HCT116 (cell line): ENCODE results near the gene JAK1. TPM values are rescaled to one million over a fixed set of nuclear protein-coding genes. Genes with fewer than 3 reads are reported as not detected.

ENCODE experiments used
- ATAC-seq: fragments of 200-7000 bp; cut with Tn5 transposase; 2 replicates; pipeline ENCODE4 v1.9.1; 2020; ENCODE audit warnings: mild to moderate bottlenecking, moderate library complexity
- BruUV-seq: library from RNA; stranded (reverse); fragments of 400-500 nt; replicated peaks from 2 replicates; lab custom pipeline; 2021; lab: Mats Ljungman, UMichigan
- CTCF ChIA-PET: fragments of 300-600 bp; sonication (Branson Sonifier 250); formaldehyde crosslinking; loops from one replicate; lab custom pipeline; 2021; ENCODE audit warnings: antibody characterized with exemption; lab: Charles Lee
- POLR2A ChIA-PET: fragments of 300-600, 350-600 bp; sonication (Branson Sonifier 250); formaldehyde crosslinking; loops from one replicate; lab custom pipeline; 2021; ENCODE audit warnings: antibody characterized with exemption; lab: Charles Lee
- RAD21 ChIA-PET, 2 experiments: fragments of 300-600 bp; sonication (Branson Sonifier 250); formaldehyde crosslinking; loops; one replicate each; lab custom pipeline; 2023; ENCODE audit warnings: low total read pairs in 2 of 2; ENCODE audit not compliant: uncharacterized antibody in 2 of 2, unreplicated experiment in 2 of 2, low non-redundant PET in 1 of 2; lab: Charles Lee
- DNase-seq: peaks from one replicate; pipeline ENCODE4 v3.0.0-alpha.2; 2010; ENCODE audit warnings: low read depth, low spot score
- H2AFZ ChIP-seq: fragments of 200-600 bp; shearing (Covaris generic), sonication (generic); 2 replicates; pipeline ENCODE4 v1.6.1; 2017; ENCODE audit warnings: low read depth, mixed run types, mixed read lengths, antibody characterized with exemption, low read length; ENCODE audit not compliant: poor library complexity, severe bottlenecking
- H3K27ac ChIP-seq: 2 replicates; pipeline ENCODE4 v1.5.1; 2012; ENCODE audit warnings: low read depth, low read length
- H3K27me3 ChIP-seq: fragments of 200-600 bp; sonication (generic); 2 replicates; pipeline ENCODE4 v1.6.1; 2016; ENCODE audit warnings: mixed run types, low read length, mixed read lengths; ENCODE audit not compliant: insufficient read depth
- H3K36me3 ChIP-seq, 2 experiments: fragments of 200-500 bp in 1 of 2; fragments of 200-600 bp in 1 of 2; sonication (Bioruptor generic) in 1 of 2; sonication (generic) in 1 of 2; 2 replicates each; pipeline versions ENCODE4 v1.5.1 to v1.6.1; 2014 to 2016; ENCODE audit warnings: low read length in 2 of 2, inconsistent platforms in 1 of 2, mixed read lengths in 1 of 2, mixed run types in 1 of 2; ENCODE audit not compliant: insufficient read depth in 2 of 2, control insufficient read depth in 1 of 2
- H3K4me1 ChIP-seq, 2 experiments: fragments of 200-600 bp in 1 of 2; sonication (generic) in 1 of 2; 2 replicates each; pipeline versions ENCODE4 v1.5.1 to v1.6.1; 2012 to 2017; ENCODE audit warnings: low read length in 2 of 2, inconsistent platforms in 1 of 2, mild to moderate bottlenecking in 1 of 2, mixed read lengths in 1 of 2, mixed run types in 1 of 2, moderate library complexity in 1 of 2; ENCODE audit not compliant: insufficient read depth in 2 of 2, control insufficient read depth in 1 of 2
- H3K4me2 ChIP-seq: fragments of 200-600 bp; sonication (generic); 2 replicates; pipeline ENCODE4 v1.6.1; 2017; ENCODE audit warnings: mixed run types, low read length, mixed read lengths
- H3K4me3 ChIP-seq, 2 experiments: fragments of 200-600 bp in 1 of 2; sonication (generic) in 1 of 2; replicated peaks in 1 of 2; 2 replicates each; pipeline ENCODE4 v1.5.1; 2011 to 2016; ENCODE audit warnings: low read length in 2 of 2, control low read depth in 1 of 2, low read depth in 1 of 2, mild to moderate bottlenecking in 1 of 2, mixed read lengths in 1 of 2, mixed run types in 1 of 2
- H3K79me2 ChIP-seq: fragments of 200-600 bp; sonication (generic); 2 replicates; pipeline ENCODE4 v1.6.1; 2017; ENCODE audit warnings: mild to moderate bottlenecking, mixed run types, low read length, moderate library complexity, mixed read lengths; ENCODE audit not compliant: insufficient read depth
- H3K9ac ChIP-seq: fragments of 200-600 bp; sonication (generic); 2 replicates; pipeline ENCODE4 v1.6.1; 2016; ENCODE audit warnings: low read length, mixed read lengths
- H3K9me2 ChIP-seq: fragments of 200-600 bp; sonication (generic), shearing (Covaris generic); 2 replicates; pipeline ENCODE4 v1.6.1; 2017; ENCODE audit warnings: mixed run types, mild to moderate bottlenecking, moderate library complexity; ENCODE audit not compliant: insufficient read depth
- H3K9me3 ChIP-seq, 2 experiments: fragments of 200-500 bp in 1 of 2; fragments of 200-600 bp in 1 of 2; sonication (Bioruptor generic) in 1 of 2; sonication (generic) in 1 of 2; 2 replicates each; pipeline ENCODE4 v1.6.1; 2014 to 2017; ENCODE audit warnings: low read length in 2 of 2, mixed read lengths in 2 of 2, inconsistent platforms in 1 of 2, low read depth in 1 of 2, mild to moderate bottlenecking in 1 of 2, mixed run types in 1 of 2, moderate library complexity in 1 of 2; ENCODE audit not compliant: control insufficient read depth in 1 of 2, insufficient read depth in 1 of 2
- H4K20me1 ChIP-seq: fragments of 200-600 bp; sonication (generic), shearing (Covaris generic); 2 replicates; pipeline ENCODE4 v1.6.1; 2017; ENCODE audit warnings: mixed run types, mild to moderate bottlenecking, moderate library complexity; ENCODE audit not compliant: insufficient read depth
- CEBPB ChIP-seq: IDR thresholded peaks from 2 replicates; pipeline ENCODE4 v1.6.1; 2012; ENCODE audit warnings: low read depth
- EGR1 ChIP-seq: IDR thresholded peaks from 2 replicates; pipeline ENCODE4 v1.6.1; 2012; ENCODE audit warnings: low read depth
- ELF1 ChIP-seq: IDR thresholded peaks from 2 replicates; pipeline ENCODE4 v1.6.1; 2012; ENCODE audit warnings: low read depth, borderline replicate concordance
- EZH2phosphoT487 ChIP-seq: fragments of 200-600 bp; IDR thresholded peaks from 2 replicates; pipeline ENCODE4 v1.6.1; 2018; ENCODE audit warnings: antibody characterized with exemption, borderline replicate concordance
- MAX ChIP-seq: IDR thresholded peaks from 2 replicates; pipeline ENCODE4 v1.6.1; 2012
- POLR2A ChIP-seq: IDR thresholded peaks from 2 replicates; pipeline ENCODE4 v1.7.0; 2011; ENCODE audit warnings: borderline replicate concordance; ENCODE audit not compliant: insufficient read depth, insufficient read length; ENCODE audit errors: extremely low read depth
- POLR2AphosphoS5 ChIP-seq: IDR thresholded peaks from 2 replicates; pipeline ENCODE4 v1.6.1; 2011; ENCODE audit warnings: mild to moderate bottlenecking, low read depth, low read length, moderate library complexity
- RAD21 ChIP-seq: IDR thresholded peaks from 2 replicates; pipeline ENCODE4 v1.6.1; 2012; ENCODE audit warnings: low read depth, mild to moderate bottlenecking
- REST ChIP-seq: IDR thresholded peaks from 2 replicates; pipeline ENCODE4 v1.6.1; 2012; ENCODE audit warnings: low read depth
- SIN3A ChIP-seq: IDR thresholded peaks from 2 replicates; pipeline ENCODE4 v1.6.1; 2012; ENCODE audit warnings: low read depth
- SRF ChIP-seq: IDR thresholded peaks from 2 replicates; pipeline ENCODE4 v1.6.1; 2012; ENCODE audit warnings: low read depth
- TCF7L2 ChIP-seq: IDR thresholded peaks from 2 replicates; pipeline ENCODE4 v1.7.0; 2011; ENCODE audit warnings: borderline replicate concordance, inconsistent platforms; ENCODE audit not compliant: insufficient read depth, insufficient read length; ENCODE audit errors: extremely low read depth
- ZBTB33 ChIP-seq: IDR thresholded peaks from 2 replicates; pipeline ENCODE4 v1.6.1; 2011; ENCODE audit warnings: mild to moderate bottlenecking, low read length, moderate library complexity; ENCODE audit not compliant: insufficient replicate concordance; ENCODE audit errors: extremely low read depth
- ZFX ChIP-seq: fragments of 450-650 bp; IDR thresholded peaks from 2 replicates; pipeline ENCODE4 v1.6.1; 2017
- ZNF274 ChIP-seq: fragments of 200-500 bp; sonication (Bioruptor generic); IDR thresholded peaks from 2 replicates; pipeline ENCODE4 v1.6.1; 2014; ENCODE audit warnings: mild to moderate bottlenecking, low read depth, low read length, inconsistent platforms
- intact Hi-C: fragments of 100-400 bp; cut with micrococcal nuclease; formaldehyde crosslinking; loops from 2 replicates; pipeline ENCODE4 v1.10.0; 2022
- total RNA-seq: library from RNA; stranded (reverse); gene quantifications from one replicate; pipeline ENCODE4 v1.2.1, GENCODE V29; 2021; ENCODE audit not compliant: unreplicated experiment
- TF ChIP-seq, protein P1 (sequence below), 3 experiments: fragments of 200-600 bp in 1 of 3; sonication (generic) in 1 of 3; IDR thresholded peaks in 2 of 3; conservative IDR thresholded peaks in 1 of 3; 2 replicates each; pipeline ENCODE4 v1.5.1; 2012 to 2017; ENCODE audit warnings: low read depth in 2 of 3, low read length in 2 of 3, antibody characterized with exemption in 1 of 3, borderline replicate concordance in 1 of 3, control low read depth in 1 of 3, mild to moderate bottlenecking in 1 of 3, mixed read lengths in 1 of 3, mixed run types in 1 of 3, moderate library complexity in 1 of 3; ENCODE audit not compliant: insufficient read depth in 1 of 3
- TF ChIP-seq, protein P2 (sequence below): IDR thresholded peaks from 2 replicates; pipeline ENCODE4 v1.6.1; 2012

Gene JAK1
- total RNA-seq, 1 experiment from 2014 or later: 53.2 TPM

GRCh38 chr1:64834734-64835133, 131.6 kb downstream of the JAK1 start:
- Histone ChIP-seq H3K79me2 (no peaks in the 10 kb centered on the region), H4K20me1 (no peaks in the 10 kb centered on the region), H2AFZ (no peak overlapping the region), H3K4me3 (no peak overlapping the region), H3K27ac (no peak overlapping the region), H3K36me3 (peaks cover 7 to 36% of the 10 kb centered on the region in 2 experiments; a peak in 3 of 4 replicates), H3K4me2 (no peak overlapping the region), H3K9me2 (no peaks in the 10 kb centered on the region), H3K4me1 (no peaks in the 10 kb centered on the region), H3K9me3 (no peaks in the 10 kb centered on the region), H3K9ac (no peak overlapping the region), H3K27me3 (no peaks in the 10 kb centered on the region)
- RAD21 ChIA-PET: no interaction called here
- ATAC-seq (no peak), DNase-seq (no peak)
- POLR2A ChIA-PET: no interaction called here
- CTCF ChIA-PET: no interaction called here
- TF ChIP-seq, protein P1, sequence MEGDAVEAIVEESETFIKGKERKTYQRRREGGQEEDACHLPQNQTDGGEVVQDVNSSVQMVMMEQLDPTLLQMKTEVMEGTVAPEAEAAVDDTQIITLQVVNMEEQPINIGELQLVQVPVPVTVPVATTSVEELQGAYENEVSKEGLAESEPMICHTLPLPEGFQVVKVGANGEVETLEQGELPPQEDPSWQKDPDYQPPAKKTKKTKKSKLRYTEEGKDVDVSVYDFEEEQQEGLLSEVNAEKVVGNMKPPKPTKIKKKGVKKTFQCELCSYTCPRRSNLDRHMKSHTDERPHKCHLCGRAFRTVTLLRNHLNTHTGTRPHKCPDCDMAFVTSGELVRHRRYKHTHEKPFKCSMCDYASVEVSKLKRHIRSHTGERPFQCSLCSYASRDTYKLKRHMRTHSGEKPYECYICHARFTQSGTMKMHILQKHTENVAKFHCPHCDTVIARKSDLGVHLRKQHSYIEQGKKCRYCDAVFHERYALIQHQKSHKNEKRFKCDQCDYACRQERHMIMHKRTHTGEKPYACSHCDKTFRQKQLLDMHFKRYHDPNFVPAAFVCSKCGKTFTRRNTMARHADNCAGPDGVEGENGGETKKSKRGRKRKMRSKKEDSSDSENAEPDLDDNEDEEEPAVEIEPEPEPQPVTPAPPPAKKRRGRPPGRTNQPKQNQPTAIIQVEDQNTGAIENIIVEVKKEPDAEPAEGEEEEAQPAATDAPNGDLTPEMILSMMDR (IDR thresholded peaks at IDR 0.05 in 2 of 3, conservative IDR thresholded peaks at IDR 0.05 in 1 of 3; ENCODE audit: borderline replicate concordance in 1 of 3, insufficient read depth in 1 of 3, low read depth in 2 of 3, low read length in 2 of 3): no peak
- TF ChIP-seq ZFX (no peak), POLR2AphosphoS5 (no peak), RAD21 (no peak), EGR1 (no peak), REST (no peak), ELF1 (no peak), MAX (no peak), ZBTB33 (no peak), CEBPB (no peak), ZNF274 (no peak), EZH2phosphoT487 (no peak), TCF7L2 (no peak), SIN3A (no peak), SRF (no peak), POLR2A (no peak)
- TF ChIP-seq, protein P2, sequence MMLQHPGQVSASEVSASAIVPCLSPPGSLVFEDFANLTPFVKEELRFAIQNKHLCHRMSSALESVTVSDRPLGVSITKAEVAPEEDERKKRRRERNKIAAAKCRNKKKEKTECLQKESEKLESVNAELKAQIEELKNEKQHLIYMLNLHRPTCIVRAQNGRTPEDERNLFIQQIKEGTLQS: no peak
- intact Hi-C loops: no loop called here
- BruUV-seq: no TSS peak
